HG03196 (cell line): ENCODE data around the gene PRDM1.

Source experiments
- ATAC-seq: cut with Tn5 transposase; IDR thresholded peaks from one replicate; pipeline ENCODE4 v1.9.1; 2021; ENCODE audit not compliant: unreplicated experiment

The PRDM1 gene

DNA sequence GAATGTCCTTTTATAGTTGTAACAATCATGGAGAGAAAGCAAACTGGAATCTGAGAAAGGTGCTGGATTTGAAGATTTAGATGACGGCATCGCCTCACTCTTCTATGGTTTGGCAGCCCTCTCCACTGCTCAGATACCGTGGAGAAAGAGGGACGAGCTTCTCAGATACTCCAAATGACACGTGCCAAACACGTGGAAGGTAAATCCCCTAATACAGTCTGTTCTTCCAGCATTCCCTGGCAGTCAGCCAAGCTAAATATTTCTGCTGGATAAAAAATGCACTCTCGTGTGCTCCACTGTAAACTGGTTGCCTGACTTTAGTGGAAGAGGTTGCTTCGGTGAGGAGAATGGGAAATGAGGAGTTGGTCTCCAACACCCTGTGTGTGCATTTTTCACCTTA is 16.7 kb upstream of the PRDM1 start:
- ATAC-seq = no peak

DNA sequence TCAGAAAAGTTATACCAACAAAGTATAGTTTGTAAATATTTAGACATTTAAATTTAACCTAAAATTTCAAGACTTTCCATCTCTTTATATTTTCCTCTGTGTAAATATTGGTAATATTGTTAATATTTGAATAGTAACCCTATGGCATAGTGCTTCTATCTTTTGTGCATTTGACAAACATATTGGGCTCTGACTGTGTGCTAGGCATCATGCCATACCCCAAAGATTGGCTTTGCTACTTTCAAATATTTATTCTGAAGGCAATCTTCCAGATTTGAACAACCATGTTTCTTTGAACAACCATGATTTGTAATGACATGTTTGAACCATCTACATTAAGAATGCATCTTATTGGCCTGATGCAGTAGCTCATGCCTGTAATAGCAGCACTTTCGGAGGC is 15.5 kb upstream of the PRDM1 start:
- no peak for ATAC-seq

DNA sequence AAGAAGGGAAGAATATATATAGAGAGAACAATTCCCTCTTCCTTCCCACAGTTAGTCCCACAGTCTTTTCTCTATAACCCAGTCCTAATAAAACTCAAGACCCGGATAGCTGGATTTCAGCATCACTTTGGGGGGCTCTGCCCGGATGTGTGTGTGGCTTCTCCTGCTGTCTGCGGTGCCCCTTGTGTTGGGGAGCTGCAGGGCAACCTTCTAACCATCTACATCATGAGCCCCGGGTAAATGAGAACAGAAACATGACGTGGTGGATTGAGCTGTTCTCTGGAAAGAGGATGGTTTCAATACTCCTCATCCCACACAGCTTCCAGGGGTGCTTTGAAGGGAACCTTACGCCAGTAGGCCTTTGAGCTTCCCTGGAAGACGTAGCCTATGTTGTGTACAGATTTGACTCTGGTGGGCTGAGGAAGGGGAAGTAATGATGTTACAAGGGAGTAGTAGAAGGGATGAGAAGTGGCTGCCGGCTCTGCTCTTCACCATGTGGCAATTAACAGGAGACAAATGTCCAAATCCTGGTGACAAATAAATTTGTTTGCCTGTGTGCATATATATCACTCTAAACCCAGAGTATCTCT is 13.5 kb upstream of the PRDM1 start:
- ATAC-seq = no peak

DNA sequence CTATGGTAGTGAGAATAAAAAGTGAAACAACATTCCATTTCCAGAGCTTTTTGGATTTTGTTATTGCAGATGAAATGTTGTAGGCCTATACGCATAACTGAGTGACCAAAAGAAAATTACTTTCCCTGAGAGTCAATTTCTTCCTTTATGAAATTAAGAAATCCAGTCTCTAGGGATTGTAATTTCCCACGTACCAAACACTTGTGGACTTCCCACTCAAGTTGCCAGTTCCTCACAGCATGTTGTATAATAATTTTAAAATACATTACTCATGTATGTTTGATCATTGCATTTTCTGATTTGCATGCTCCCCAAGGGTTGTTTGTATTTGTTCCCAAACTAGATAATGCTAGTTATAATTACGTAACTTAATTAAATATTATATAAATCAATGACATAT is 12.0 kb upstream of the PRDM1 start:
- no peak for ATAC-seq

DNA sequence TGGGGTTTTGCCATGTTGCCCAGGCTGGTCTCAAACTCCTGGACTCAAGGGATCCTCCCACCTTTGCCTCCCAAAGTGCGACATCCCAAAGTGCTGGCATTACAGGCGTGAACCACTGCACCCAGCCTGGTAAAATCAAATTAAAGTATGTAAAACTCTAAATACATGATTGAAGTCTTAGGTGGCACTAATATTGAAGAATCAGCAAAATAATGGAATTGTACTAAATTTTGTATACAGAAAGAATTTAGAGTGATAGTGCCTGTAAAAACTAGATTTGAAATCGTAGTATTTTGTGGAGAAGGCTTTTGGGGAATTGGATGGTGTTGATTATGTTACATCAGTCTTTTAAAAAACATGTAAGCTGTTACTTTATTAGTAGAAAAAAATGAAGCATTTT is 10.0 kb upstream of the PRDM1 start:
- no peak for ATAC-seq

DNA sequence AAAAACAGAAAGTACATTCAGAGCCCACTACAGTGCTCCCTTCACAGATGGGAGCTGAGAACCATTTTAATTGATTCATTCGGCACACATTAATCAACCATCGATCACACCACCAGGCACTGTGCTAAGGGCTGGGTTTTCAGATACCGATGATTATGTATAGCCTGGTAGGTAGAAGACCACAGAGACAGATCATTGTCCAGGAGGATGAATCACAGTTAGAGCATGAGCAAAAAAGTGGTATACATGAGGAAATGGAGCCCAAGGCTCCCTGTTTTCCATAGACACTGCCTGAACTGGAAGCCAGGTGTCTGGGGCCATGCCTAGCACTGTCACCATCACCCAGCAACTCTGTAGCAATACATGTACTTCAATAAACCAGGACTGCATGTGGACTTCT is 9.0 kb upstream of the PRDM1 start:
- no peak for ATAC-seq

DNA sequence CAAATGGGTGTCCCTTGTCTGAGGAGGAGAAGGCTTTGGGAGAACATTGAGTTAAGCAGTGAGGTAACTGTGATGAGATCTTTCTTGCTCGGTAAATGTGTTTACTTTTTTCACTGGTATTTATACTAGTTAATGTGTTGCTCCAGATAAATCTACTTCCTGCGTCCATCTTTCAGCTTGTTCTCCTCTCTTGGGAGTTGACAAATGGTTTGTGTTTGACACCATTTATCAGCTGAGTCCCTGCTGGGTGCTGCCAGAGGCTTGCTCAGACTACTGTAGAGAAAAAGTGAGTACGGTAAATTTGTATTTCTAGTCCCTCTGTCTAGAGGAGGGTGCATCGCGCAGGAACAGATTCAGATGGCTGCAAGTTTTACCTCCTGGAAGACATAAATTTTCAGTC is 8.3 kb upstream of the PRDM1 start:
- no peak for ATAC-seq

DNA sequence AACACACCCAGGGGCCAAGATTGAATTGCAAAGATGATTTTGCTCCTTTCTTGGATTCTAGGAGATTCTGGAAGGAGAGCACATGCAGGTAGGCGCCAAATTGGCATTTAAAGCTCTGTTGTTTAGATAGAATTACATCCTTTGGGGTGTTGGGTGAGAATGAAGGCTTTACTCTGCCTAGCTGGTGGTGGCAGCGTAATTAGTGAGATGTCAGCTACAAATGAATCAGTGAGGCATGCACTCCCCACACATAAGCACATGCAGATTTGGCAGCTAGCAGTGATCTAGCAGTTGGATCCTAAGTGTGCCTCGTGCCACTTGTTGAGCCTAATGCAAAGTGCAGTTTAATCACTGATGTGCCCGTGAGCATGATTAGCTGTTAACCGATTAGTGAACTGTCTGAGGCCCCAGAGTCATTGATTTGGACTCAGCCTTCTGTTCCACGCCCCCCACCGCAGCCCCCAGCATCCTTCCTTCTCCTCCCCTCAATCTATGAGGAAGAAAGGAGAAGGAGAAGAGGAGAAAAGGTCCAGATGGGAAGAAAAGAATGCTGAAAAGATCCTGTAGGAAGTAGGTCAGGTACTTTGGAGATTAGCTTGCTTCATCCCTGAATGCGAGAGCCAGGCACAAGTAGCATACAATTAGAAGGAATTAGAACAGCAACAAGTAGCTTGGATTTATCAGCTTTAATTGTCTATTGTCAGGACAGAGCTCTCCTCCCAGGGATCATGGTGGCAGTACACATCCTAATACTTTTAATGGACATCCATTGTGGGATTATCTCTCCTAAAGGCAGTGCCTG is 6.0 kb upstream of the PRDM1 start:
- no peak for ATAC-seq

DNA sequence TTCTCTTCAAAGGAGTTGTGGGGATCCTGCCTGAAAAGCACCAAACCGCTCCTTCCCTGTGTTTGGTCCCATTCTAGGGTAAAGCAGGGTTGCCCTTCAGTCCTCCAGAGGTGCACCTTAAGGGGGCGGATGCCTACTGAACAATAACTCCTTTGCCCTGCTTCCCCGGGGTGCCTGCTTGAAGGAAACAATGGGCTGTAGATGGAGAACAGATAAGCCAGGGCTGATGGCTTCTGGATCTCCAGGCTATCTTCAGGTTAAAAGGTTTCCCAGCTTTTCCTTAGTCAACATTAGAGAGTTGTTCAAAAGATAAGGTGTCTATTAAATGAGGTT is 5.4 kb upstream of the PRDM1 start:
- ATAC-seq = no peak

DNA sequence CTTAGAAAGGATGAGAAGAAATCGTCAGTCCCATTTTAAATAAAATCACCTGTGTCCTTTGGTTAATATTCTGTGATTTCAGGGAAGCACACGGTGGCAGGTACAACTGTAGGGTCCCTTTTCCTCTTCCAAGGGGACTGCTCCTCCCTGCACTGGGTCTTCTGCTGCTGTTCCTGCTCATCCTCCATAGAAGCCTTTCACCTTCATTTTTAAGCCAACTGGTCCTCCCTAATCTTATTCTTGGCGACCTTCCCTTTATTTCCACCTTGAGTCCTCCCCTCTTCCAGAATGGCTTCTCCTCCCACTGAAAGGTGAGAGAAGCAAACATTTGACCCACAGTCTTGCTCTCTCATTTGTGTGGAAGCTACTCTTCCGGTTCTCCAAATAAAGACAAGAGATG is 4.4 kb upstream of the PRDM1 start:
- no peak for ATAC-seq

DNA sequence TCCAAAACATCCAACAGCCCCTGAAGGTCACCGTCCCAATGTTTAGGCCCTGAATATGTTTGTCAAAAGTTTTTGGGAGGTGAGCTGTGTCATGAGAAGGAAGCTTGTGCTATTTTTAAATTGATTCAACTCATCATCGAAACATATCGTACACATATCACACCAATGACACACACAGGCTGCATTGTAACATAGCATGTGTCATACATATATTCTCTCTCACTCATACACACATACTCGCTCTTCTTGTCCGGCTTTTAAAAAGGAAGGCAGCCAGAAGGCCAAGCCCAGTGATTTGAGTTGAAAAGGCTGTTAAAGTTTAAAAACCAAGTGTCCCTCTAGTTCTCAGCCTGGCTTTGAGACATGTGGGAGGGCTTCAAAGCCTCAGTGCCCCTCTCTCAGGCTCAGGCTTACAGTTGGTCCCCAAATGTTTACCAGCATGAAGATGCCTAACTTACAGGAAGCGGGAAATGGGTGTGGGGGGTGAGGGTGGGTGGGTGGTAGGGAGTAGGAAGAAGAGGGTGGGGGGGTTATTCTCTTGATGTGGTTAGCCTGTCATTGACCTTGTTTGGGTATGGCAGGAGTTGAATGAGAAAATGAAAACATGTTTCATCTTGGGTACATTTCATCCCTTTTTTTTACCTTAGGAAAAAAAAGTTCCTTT is 3.3 kb upstream of the PRDM1 start:
- ATAC-seq = no peak

DNA sequence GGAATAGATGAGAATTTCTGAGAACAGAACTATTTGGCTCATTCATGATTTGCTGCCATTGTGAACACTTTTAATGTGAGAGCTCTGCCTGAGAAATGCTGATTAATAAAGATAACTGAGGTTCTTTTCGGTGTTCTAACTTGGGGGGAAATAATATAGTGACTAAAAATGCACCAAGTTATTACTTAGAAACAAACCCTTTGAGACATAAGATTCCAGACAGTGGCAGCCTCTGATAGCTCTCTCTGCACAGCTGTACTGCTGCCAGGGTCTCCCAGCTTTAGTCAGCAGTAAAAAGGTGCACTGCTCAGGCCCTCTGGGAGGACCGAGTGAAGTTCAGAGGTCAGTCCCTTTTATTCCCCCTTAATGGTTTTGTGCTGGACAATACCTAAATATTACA is 2.5 kb upstream of the PRDM1 start:
- ATAC-seq = no peak

DNA sequence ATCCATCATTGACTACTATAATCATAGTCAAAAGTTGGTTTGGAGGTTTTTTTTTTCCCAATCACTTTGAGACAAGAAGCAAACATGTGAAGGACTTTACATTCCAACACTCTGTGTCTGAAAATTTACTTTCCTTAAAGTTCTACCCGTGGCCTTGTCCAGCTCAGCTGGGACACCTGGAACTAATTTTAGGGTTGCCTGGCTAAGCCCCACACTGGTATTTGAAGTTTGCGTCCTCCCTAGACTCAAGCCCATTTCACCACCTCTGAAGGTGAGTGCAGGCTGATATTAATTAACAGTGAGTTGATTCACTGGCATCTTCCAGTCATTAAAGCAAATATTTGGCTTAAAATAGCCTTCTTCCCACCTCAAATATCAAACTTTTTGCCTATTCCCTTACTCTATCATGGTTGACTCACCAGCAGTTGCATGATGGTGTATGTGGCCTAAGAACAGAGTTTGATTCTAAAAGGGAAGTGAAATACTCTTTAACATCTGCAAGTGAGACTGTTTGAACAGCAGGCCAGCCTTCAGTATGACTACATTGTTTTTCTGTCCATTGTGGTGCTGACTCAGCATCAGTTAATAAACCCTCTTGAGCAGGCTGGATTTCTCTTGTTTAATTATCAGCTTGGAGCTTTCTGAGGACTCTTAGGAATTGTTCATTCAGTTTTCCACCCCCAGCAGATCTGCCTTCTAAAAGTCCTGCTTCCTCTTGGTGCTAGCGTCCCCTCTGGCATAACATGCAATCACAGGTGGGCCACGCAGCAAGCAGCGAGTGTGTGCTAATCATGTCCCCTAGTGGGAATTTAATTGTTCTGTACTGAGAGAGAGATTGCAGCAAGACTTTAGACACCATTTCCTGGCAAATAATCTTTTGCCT is 1.8 kb upstream of the PRDM1 start:
- ATAC-seq = peak; percentile 63

DNA sequence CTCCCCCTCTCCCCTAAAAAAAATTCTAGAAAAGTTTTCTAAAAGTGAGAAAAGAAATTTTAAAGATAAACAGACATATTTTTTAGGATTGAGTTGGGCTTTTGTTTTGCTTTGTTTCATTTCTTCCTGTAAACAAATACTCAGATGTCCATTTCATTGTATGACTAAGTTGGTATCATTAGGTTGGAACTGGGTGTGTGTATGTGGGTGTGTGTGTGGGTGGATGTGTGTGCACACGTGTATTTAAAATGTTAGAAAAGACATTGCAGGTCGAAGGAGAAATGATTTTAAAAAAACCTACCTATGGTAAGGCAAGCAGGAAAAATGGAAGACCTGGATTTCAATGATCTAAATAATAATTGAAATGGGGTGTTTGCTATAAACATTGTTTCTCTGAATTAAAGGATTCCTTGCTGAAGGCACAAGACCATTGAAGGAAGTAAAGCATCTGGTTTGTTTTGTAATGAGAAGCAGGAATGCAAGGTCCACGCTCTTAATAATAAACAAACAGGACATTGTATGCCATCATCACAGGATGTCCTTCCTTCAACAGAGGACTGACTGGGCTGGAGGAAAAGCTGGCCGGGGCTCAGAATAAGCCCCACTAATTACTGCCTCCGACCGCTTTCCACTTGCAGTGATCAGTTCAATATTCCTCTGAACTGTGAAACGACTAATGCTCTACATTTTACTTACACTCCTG is 996 bp upstream of the PRDM1 start:
- ATAC-seq = no peak

DNA sequence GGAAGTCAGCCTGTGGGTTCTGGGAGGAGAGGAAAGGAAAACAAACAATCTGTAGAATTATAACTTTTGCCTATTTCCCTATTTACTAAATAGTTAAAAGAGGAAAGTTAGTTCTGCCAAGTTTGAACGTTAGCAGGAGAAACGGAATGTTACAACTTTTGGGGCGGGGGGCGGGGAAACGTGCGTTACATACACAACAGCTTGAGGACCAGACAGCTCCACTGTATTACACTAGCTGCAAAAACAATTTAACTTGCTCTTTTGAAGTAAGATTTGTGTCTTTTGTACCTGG is 498 bp upstream of the PRDM1 start:
- ATAC-seq = no peak

DNA sequence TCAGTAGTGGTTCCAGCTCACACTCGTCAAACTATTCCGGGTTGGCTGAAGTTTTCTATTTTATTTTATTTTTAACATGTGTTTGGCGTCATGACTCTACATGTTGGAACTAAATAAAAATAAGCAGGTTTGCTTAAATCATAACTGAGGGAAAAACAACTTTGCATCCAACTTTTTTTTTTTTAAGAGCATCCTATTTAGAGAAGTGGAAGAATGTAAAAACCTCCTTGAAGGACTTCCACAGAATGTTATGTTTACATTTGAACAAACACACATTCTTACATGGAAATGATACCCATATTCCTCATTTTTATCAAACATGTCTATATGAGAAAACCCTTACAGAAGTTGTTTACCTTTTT is 659 bp downstream of the PRDM1 start:
- no peak for ATAC-seq

DNA sequence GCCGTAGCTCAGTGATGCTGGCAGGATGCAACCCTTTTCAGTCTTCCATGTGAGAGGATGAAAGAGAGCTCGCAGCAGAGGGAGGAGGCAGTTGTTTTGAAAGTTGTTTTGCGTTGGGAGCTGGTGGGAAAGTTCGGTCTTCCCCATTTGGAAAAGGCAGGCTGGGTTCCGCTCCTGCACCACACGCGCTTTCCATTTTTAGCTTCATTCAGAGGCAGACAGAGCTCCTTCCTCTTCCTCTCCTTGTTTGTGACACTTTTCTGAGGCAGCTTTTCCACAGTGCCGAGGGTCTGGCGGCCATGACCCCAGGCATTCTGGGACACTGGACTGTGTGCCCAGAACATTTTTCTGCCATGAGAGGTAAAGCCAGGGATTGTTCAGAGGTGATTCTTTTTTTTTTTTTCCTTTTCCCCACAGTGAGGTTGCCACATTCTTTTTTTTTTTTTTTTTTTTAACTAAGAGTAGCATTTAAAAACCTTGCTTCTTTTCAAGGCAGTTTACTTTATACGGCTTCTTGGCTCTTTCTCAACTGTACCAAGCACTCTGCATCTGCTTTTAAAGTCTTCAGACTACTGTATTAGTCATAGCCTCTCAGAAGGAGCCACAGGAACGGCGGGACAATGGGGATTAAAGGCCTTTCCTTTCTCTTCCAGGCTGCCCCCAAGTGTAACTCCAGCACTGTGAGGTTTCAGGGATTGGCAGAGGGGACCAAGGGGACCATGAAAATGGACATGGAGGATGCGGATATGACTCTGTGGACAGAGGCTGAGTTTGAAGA is 1.6 kb downstream of the PRDM1 start:
- ATAC-seq = no peak

DNA sequence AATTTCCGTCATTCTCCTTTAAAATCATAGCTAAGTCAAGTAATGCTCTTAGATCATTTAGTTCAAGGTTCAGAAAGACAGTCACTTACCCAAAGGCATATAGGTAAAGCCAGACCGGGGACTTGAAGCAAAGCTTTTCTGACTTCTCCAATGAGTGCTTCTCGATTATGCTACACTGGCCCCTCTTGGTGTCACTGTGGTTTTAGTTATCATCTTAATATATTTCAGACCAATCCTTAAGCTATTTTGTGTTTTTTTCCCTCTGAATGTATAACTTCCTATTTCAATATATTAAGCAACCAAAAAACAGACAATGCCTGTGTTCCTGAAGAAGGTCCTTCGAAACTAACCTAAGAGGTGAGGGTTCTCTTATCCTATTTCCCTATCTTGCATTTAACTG is 3.9 kb downstream of the PRDM1 start:
- no peak for ATAC-seq

DNA sequence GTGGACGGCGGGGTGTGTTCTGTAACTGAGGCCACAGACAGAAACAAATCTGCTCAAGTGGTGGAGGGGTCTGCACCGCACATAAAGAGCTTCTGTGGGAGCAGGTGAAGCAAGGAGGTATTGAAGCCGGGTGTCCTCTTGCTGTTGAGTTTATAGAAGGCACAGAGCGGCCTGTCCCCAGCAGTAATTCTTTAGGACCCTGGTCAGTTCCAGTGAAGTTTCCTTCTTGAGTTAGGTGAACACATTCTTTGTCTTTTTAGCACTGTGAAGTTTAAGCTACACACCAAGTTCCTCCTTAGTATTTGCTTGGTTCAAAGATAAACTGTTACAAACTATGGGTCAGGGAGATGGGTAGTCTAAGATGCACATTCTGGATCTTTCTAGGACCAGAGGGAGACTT is 6.1 kb downstream of the PRDM1 start:
- no peak for ATAC-seq

DNA sequence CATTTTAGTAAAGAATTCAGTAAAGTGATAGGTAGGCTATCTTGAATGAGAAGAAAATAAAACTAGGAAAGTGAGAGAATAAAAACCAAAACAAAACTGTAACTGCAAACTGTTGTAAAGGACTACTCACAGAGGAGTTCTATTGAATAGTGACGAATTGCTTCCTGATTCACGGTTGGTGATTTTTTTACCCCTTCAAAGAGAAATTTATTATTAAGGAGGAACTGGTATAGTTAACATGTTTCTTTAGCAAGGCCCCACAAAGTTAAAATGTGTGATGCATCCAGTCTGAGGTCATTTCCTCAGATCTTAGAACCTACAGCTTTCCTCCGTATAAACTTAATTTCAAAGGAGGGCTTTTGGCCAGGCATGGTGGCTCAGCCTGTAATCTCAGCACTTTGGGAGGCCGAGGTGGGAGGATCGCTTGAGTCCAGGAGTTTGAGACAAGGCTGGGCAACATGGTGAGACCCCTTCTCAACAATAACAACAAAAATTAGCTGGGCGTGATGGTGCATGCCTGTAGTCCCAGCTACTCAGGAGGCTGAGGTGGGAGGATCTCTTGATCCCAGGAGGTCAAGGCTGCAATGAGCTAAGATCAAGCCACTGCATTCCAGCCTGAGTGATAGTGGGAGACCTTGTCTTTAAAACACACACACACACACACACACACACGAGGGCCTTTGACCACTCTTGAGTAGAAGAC is 8.3 kb downstream of the PRDM1 start:
- ATAC-seq = no peak
